Spleen (tissue), 11 donors: Measurements from ENCODE around the gene ATXN1. TPM values are rescaled to one million over a fixed set of nuclear protein-coding genes. Genes with fewer than 3 reads are reported as not detected.

Experiments
- DNase-seq: peaks from one replicate; pipeline ENCODE4 v3.0.0-alpha.2; 2020
- H3K27ac ChIP-seq, 8 donors: fragments of 200-600 bp; sonication (generic) in 7 of 8; 1 replicate in 4 of 8; 2 replicates in 4 of 8; pipeline versions ENCODE4 v1.5.0 to v1.8.0; 2016 to 2021; ENCODE audit warnings: inconsistent platforms in 4 of 8, mild to moderate bottlenecking in 4 of 8, moderate library complexity in 1 of 8
- H3K27me3 ChIP-seq, 7 donors: fragments of 200-600 bp; sonication (generic) in 6 of 7; replicated peaks in 1 of 7; 1 replicate in 4 of 7; 2 replicates in 3 of 7; pipeline versions ENCODE4 v1.5.0 to v1.8.0; 2016 to 2021; ENCODE audit warnings: inconsistent platforms in 3 of 7, mild to moderate bottlenecking in 1 of 7
- H3K36me3 ChIP-seq, 6 donors: fragments of 200-600 bp; sonication (generic) in 5 of 6; 1 replicate in 4 of 6; 2 replicates in 2 of 6; pipeline versions ENCODE4 v1.5.0 to v1.8.0; 2016 to 2021; ENCODE audit warnings: inconsistent platforms in 2 of 6
- H3K4me1 ChIP-seq, 6 donors: fragments of 200-600 bp; sonication (generic) in 5 of 6; 1 replicate in 3 of 6; 2 replicates in 3 of 6; pipeline versions ENCODE4 v1.5.0 to v1.8.0; 2016 to 2021; ENCODE audit warnings: inconsistent platforms in 3 of 6
- H3K4me3 ChIP-seq, 8 donors: fragments of 200-600 bp; sonication (generic) in 7 of 8; 1 replicate in 4 of 8; 2 replicates in 4 of 8; pipeline versions ENCODE4 v1.5.0 to v1.8.0; 2016 to 2021; ENCODE audit warnings: inconsistent platforms in 4 of 8, mild to moderate bottlenecking in 4 of 8, moderate library complexity in 2 of 8
- H3K9me3 ChIP-seq, 8 donors: fragments of 200-600 bp; sonication (generic) in 7 of 8; 1 replicate in 4 of 8; 2 replicates in 4 of 8; pipeline versions ENCODE4 v1.5.0 to v1.8.0; 2016 to 2021; ENCODE audit warnings: inconsistent platforms in 4 of 8
- CTCF ChIP-seq, 11 experiments: fragments of 200-600 bp in 7 of 11; fragments of 450-650 bp in 4 of 11; sonication (generic) in 4 of 11; IDR thresholded peaks in 8 of 11; conservative IDR thresholded peaks in 3 of 11; 1 replicate in 7 of 11; 2 replicates in 4 of 11; pipeline versions ENCODE4 v1.4.0 to v1.8.0; 2016 to 2021; ENCODE audit warnings: antibody characterized with exemption in 11 of 11, inconsistent platforms in 4 of 11, mild to moderate bottlenecking in 1 of 11
- POLR2A ChIP-seq, 3 donors: fragments of 450-650 bp; IDR thresholded peaks; one replicate each; pipeline ENCODE4 v1.5.1; 2017; ENCODE audit warnings: antibody characterized with exemption in 3 of 3, mild to moderate bottlenecking in 1 of 3
- POLR2AphosphoS5 ChIP-seq, 3 donors: sonication (generic); formaldehyde crosslinking; IDR thresholded peaks; one replicate each; pipeline ENCODE4 v1.5.1; 2017; ENCODE audit warnings: antibody characterized with exemption in 3 of 3
- WGBS, 5 donors: extraction: QIAGEN DNeasy Blood & Tissue Kit in 3 of 5; methylation state at CpG; one replicate each; pipeline versions ENCODE4 v1.1.5 to v1.1.7; 2013 to 2018; 5-methylcytosine and 5-hydroxymethylcytosine counted together
- intact Hi-C: fragments of 100-400 bp; cut with DNase I; formaldehyde crosslinking; loops from one replicate; pipeline ENCODE4 v1.15.0; 2023; ENCODE audit warnings: low total_unique reads
- polyA plus RNA-seq, 3 donors: library from polyadenylated mRNA; stranded (reverse); fragments of 200-250 nt; gene quantifications; one replicate each; pipeline ENCODE4 v1.2.1, GENCODE V29; 2013
- total RNA-seq, 7 donors: library from RNA; depleted of rRNA in 3 of 7; stranded (reverse); fragments of >200 nt in 3 of 7; fragmentation: NEBNext Ultra II Directional in 4 of 7; extraction: Animal tissue kit (Norgen Biotek cat#: 25700) in 4 of 7; gene quantifications; one replicate each; pipeline versions ENCODE4 v1.1.0 to v1.2.1, GENCODE V29; 2016 to 2021
- donor health status: healthy with polysubstance abuse.
- donor health status: DM: no; HTN: no; CAD: no; lungs with moderate emphysema.
- donor health status: DM: no; HTN: no; CAD: no.
- donor health status: Bipolar disorder and iron deficiency.
- donor health status: healthy.
- donor health status: DM: no; HTN: no; CAD: no.
- donor health status: DM: yes; HTN: yes; CAD: no.

Gene ATXN1
- total and polyA plus RNA-seq, 10 donors, result 3.5 to 123 (median 73.9) TPM

GRCh38 chr6:16733085-16733484 lies 28.2 kb downstream of the ATXN1 start:
- TF ChIP-seq POLR2A (IDR thresholded peaks at IDR 0.05), result no peak
- 71 to 89% (median 84%) methylated on average over 6 of the region's 6 CpGs for WGBS, 5 donors
- Histone ChIP-seq H3K27me3 (no peaks in the 10 kb centered on the region), H3K27ac (peak overlapping the region in 3 of 8 donors; percentile 42 to 72 (median 59)), H3K9me3 (no peaks in the 10 kb centered on the region), H3K36me3 (peaks cover 0 to 20% (median 0%) of the 10 kb centered on the region in 6 donors), H3K4me1 (peaks cover 20 to 91% (median 50%) of the 10 kb centered on the region in 6 donors), H3K4me3 (no peak overlapping the region)
- DNase-seq, result no peak
- intact Hi-C loops, result no loop called here

- 24 to 46% (median 34%) methylated on average over 6 of the region's 6 CpGs for WGBS, 5 donors
- H3K4me3 ChIP-seq, result peak overlapping the region in 1 of 8 donors; percentile 33
- H3K9me3 ChIP-seq, result no peaks in the 10 kb centered on the region
- intact Hi-C loops, result no loop called here
- no peaks in the 10 kb centered on the region for H3K27me3 ChIP-seq
- H3K4me1 ChIP-seq, result peaks cover 10 to 91% (median 45%) of the 10 kb centered on the region in 6 donors
- DNase-seq, result no peak
- TF ChIP-seq CTCF (IDR thresholded peaks at IDR 0.05 in 8 of 11, conservative IDR thresholded peaks at IDR 0.05 in 3 of 11) (no peak), POLR2AphosphoS5 (IDR thresholded peaks at IDR 0.05) (no peak), POLR2A (IDR thresholded peaks at IDR 0.05) (no peak)
- peaks cover 0 to 20% (median 0%) of the 10 kb centered on the region in 6 donors for H3K36me3 ChIP-seq
- H3K27ac ChIP-seq, result peak overlapping the region in 7 of 8 donors; percentile 27 to 72 (median 48)
These were observed 29.7 kb downstream of the ATXN1 start for GRCh38 chr6:16731478-16732051.

GRCh38 chr6:16730738-16731477 lies 30.4 kb downstream of the ATXN1 start:
- peaks cover 0 to 20% (median 0%) of the 10 kb centered on the region in 6 donors for H3K36me3 ChIP-seq
- peak overlapping the region in 1 of 8 donors; percentile 33 for H3K4me3 ChIP-seq
- no peaks in the 10 kb centered on the region for H3K27me3 ChIP-seq
- intact Hi-C loops, result no loop called here
- 32 to 50% (median 33%) methylated on average over 7 of the region's 7 CpGs for WGBS, 5 donors
- TF ChIP-seq CTCF (IDR thresholded peaks at IDR 0.05 in 8 of 11, conservative IDR thresholded peaks at IDR 0.05 in 3 of 11) (no peak), POLR2A (IDR thresholded peaks at IDR 0.05) (no peak), POLR2AphosphoS5 (IDR thresholded peaks at IDR 0.05) (no peak)
- no peak for DNase-seq
- peak overlapping the region in 4 of 8 donors; percentile 42 to 72 (median 59) for H3K27ac ChIP-seq
- H3K9me3 ChIP-seq, result no peaks in the 10 kb centered on the region
- H3K4me1 ChIP-seq, result peaks cover 10 to 93% (median 46%) of the 10 kb centered on the region in 6 donors

- Histone ChIP-seq H3K27me3 (no peaks in the 10 kb centered on the region), H3K9me3 (no peaks in the 10 kb centered on the region)
These were observed 31.5 kb downstream of the ATXN1 start for GRCh38 chr6:16729744-16730143.

More at GRCh38 chr6:16729744-16730143, 31.5 kb downstream of the ATXN1 start:
- TF ChIP-seq POLR2A (IDR thresholded peaks at IDR 0.05) (no peak), POLR2AphosphoS5 (IDR thresholded peaks at IDR 0.05) (no peak), CTCF (IDR thresholded peaks at IDR 0.05 in 8 of 11, conservative IDR thresholded peaks at IDR 0.05 in 3 of 11) (no peak)
- no peak for DNase-seq
- Histone ChIP-seq H3K36me3 (peaks cover 0 to 13% (median 0%) of the 10 kb centered on the region in 6 donors), H3K27ac (peak overlapping the region in 4 of 8 donors; percentile 32 to 77 (median 74)), H3K4me1 (peaks cover 10 to 94% (median 57%) of the 10 kb centered on the region in 6 donors), H3K4me3 (no peak overlapping the region)
- 87 to 94% (median 88%) methylated on average over 8 of the region's 8 CpGs for WGBS, 5 donors
- intact Hi-C loops, result no loop called here
